Erythroblast (primary cell): ENCODE measurements around the gene ANKFY1.

ENCODE experiments used
- GATA1 ChIP-seq: IDR thresholded peaks from 2 replicates; pipeline ENCODE4 v1.6.1; 2011; ENCODE audit warnings: low read depth, mild to moderate bottlenecking, control low read depth, low read length, moderate library complexity
- POLR2A ChIP-seq: IDR thresholded peaks from 2 replicates; pipeline ENCODE4 v1.6.1; 2011; ENCODE audit warnings: mild to moderate bottlenecking, low read length

DNA sequence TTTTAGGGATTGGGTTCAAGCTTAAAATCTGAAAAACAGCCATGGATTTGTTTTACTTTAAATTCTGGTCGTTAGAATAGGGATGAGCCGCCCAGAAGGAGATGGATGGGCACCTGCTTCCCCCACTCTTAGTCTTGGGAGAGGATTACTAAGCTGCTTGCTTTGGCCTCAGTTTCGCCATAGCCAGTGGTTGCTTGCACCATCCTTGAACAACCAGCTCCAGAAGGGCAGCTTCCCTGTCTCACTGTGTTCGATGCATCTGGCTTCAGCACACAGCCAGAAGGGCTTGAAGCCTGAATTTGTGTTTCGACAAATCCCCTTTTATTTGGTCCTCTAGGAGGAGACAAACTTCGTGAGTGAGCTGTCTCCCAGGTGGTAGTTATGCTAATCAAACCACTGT lies 113.7 kb downstream of the ANKFY1 start:
- TF ChIP-seq POLR2A (no peak), GATA1 (no peak)
